Left lung (tissue), 10 donors: ENCODE data around the gene PCSK9. TPM values are rescaled to one million over a fixed set of nuclear protein-coding genes. Genes with fewer than 3 reads are reported as not detected.
A peak's percentile ranks its signal among the peaks of the same experiment; 100 is the strongest.

Source experiments
- ATAC-seq: fragments of 200-7000 bp; cut with Tn5 transposase; one replicate; pipeline ENCODE4 v1.9.1; 2020; ENCODE audit warnings: moderate library complexity
- DNase-seq, 4 donors: peaks; one replicate each; pipeline ENCODE4 v3.0.0-alpha.2; 2013 to 2020
- H3K27ac ChIP-seq, 2 donors: fragments of 200-600 bp; sonication (generic) in 1 of 2; one replicate each; pipeline versions ENCODE4 v1.5.0 to v1.8.0; 2020 to 2021
- H3K27me3 ChIP-seq, 2 donors: fragments of 200-600 bp; sonication (generic) in 1 of 2; one replicate each; pipeline versions ENCODE4 v1.5.0 to v1.8.0; 2020 to 2021
- H3K36me3 ChIP-seq, 2 donors: fragments of 200-600 bp; sonication (generic) in 1 of 2; one replicate each; pipeline versions ENCODE4 v1.5.0 to v1.8.0; 2020 to 2021
- H3K4me1 ChIP-seq, 2 donors: fragments of 200-600 bp; one replicate each; pipeline ENCODE4 v1.8.0; 2021
- H3K4me3 ChIP-seq, 2 donors: fragments of 200-600 bp; sonication (generic) in 1 of 2; one replicate each; pipeline versions ENCODE4 v1.5.0 to v1.8.0; 2020 to 2021; ENCODE audit warnings: mild to moderate bottlenecking in 1 of 2
- H3K9me3 ChIP-seq, 2 donors: fragments of 200-600 bp; sonication (generic) in 1 of 2; one replicate each; pipeline versions ENCODE4 v1.5.0 to v1.8.0; 2020 to 2021
- CTCF ChIP-seq, 2 donors: fragments of 200-600 bp; sonication (generic) in 1 of 2; IDR thresholded peaks; one replicate each; pipeline versions ENCODE4 v1.5.0 to v1.8.0; 2021; ENCODE audit warnings: antibody characterized with exemption in 2 of 2
- intact Hi-C, 2 donors: fragments of 100-400 bp; cut with DNase I; formaldehyde crosslinking; loops; one replicate each; pipeline versions ENCODE4 v1.11.2 to v1.14.2; 2022
- polyA plus RNA-seq, 6 donors: library from polyadenylated mRNA; unstranded; fragments of 120-200 nt; gene quantifications; one replicate each; pipeline ENCODE4 v1.2.1, GENCODE V29; 2013; ENCODE audit not compliant: insufficient read length in 6 of 6
- total RNA-seq, 2 donors: library from RNA; stranded (reverse); fragmentation: NEBNext Ultra II Directional; extraction: Animal tissue kit (Norgen Biotek cat#: 25700); gene quantifications; one replicate each; pipeline ENCODE4 v1.2.1, GENCODE V29; 2021
- donor health status: DM: no; HTN: yes; CAD: no.
- donor health status: DM: no; HTN: no; CAD: no.

Gene PCSK9
- total and polyA plus RNA-seq, 8 donors, result 0.63 to 55.0 (median 1.5) TPM

- TF ChIP-seq CTCF (IDR thresholded peaks at IDR 0.05), result no peak
- H3K4me3 ChIP-seq, result no peak overlapping the region
- DNase-seq, result no peak
- no peak for ATAC-seq
- intact Hi-C loops, result no loop called here
- no peaks in the 10 kb centered on the region for H3K4me1 ChIP-seq
- no peaks in the 10 kb centered on the region for H3K27me3 ChIP-seq
- no peak overlapping the region for H3K27ac ChIP-seq
- peaks cover 0 to 41% of the 10 kb centered on the region in 2 donors for H3K36me3 ChIP-seq
- H3K9me3 ChIP-seq, result no peaks in the 10 kb centered on the region
Observed at GRCh38 chr1:55059302-55060132, 20.2 kb downstream of the PCSK9 start.

GRCh38 chr1:55060133-55060999 is 21.0 kb downstream of the PCSK9 start:
- H3K9me3 ChIP-seq, result no peaks in the 10 kb centered on the region
- no peak for TF ChIP-seq CTCF (IDR thresholded peaks at IDR 0.05)
- DNase-seq, result no peak
- H3K36me3 ChIP-seq, result peaks cover 0 to 41% of the 10 kb centered on the region in 2 donors
- H3K27me3 ChIP-seq, result no peaks in the 10 kb centered on the region
- no peak overlapping the region for H3K27ac ChIP-seq
- no peak for ATAC-seq
- H3K4me3 ChIP-seq, result no peak overlapping the region
- intact Hi-C loops, result no loop called here
- no peaks in the 10 kb centered on the region for H3K4me1 ChIP-seq

- Histone ChIP-seq H3K27me3 (no peaks in the 10 kb centered on the region), H3K27ac (no peak overlapping the region), H3K36me3 (peaks cover 0 to 43% of the 10 kb centered on the region in 2 donors), H3K4me1 (no peaks in the 10 kb centered on the region), H3K4me3 (no peak overlapping the region), H3K9me3 (no peaks in the 10 kb centered on the region)
- ATAC-seq (no peak), DNase-seq (peak in 1 of 4 donors; percentile 57)
- intact Hi-C loops, result no loop called here
- TF ChIP-seq CTCF (IDR thresholded peaks at IDR 0.05), result no peak
Observed at GRCh38 chr1:55061000-55061705, 21.8 kb downstream of the PCSK9 start.

- Histone ChIP-seq H3K27me3 (no peaks in the 10 kb centered on the region), H3K4me3 (no peak overlapping the region), H3K9me3 (no peaks in the 10 kb centered on the region), H3K4me1 (no peaks in the 10 kb centered on the region), H3K27ac (no peak overlapping the region), H3K36me3 (peaks cover 0 to 47% of the 10 kb centered on the region in 2 donors)
- ATAC-seq (peak; percentile 14), DNase-seq (no peak)
- TF ChIP-seq CTCF (IDR thresholded peaks at IDR 0.05), result no peak
- intact Hi-C loops, result no loop called here
Observed at GRCh38 chr1:55061706-55062321, 22.5 kb downstream of the PCSK9 start.
